Neural progenitor cell (in vitro differentiated cells): ENCODE data around the gene CYP3A4.
"Not testable (repeated sequence)": the region's sequence is repeated elsewhere in the genome, so short reads cannot be mapped to it uniquely, and the experiment has no call there.

ENCODE experiments used
- EZH2phosphoT487 ChIP-seq: fragments of 200-600 bp; sonication (generic); IDR thresholded peaks from 2 replicates; pipeline ENCODE4 v1.6.1; 2017; ENCODE audit warnings: antibody characterized with exemption
- TF ChIP-seq, protein P1 (sequence below): fragments of 200-600 bp; sonication (generic); IDR thresholded peaks from 2 replicates; pipeline ENCODE4 v1.5.1; 2017; ENCODE audit warnings: antibody characterized with exemption, mild to moderate bottlenecking

DNA sequence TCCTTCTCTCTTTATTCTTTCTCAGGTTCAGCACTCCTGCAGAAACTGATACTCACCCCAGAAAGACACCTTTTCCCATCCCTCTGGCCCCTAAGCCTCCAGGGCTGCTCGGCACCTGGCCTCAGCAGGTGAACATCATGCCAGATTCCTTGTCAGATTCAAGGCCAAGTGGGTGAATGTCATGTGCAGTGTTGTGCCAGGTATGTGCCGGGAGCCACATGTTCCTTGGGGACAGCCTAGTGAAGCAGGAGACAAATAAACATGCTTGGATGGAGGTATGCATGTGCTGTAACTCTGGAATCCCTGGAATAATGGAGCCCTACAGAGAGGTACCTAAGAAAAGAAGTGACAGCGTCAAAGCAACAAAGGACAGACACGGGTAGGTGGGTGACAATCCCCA lies 47.3 kb downstream of the CYP3A4 start:
- TF ChIP-seq, protein P1, sequence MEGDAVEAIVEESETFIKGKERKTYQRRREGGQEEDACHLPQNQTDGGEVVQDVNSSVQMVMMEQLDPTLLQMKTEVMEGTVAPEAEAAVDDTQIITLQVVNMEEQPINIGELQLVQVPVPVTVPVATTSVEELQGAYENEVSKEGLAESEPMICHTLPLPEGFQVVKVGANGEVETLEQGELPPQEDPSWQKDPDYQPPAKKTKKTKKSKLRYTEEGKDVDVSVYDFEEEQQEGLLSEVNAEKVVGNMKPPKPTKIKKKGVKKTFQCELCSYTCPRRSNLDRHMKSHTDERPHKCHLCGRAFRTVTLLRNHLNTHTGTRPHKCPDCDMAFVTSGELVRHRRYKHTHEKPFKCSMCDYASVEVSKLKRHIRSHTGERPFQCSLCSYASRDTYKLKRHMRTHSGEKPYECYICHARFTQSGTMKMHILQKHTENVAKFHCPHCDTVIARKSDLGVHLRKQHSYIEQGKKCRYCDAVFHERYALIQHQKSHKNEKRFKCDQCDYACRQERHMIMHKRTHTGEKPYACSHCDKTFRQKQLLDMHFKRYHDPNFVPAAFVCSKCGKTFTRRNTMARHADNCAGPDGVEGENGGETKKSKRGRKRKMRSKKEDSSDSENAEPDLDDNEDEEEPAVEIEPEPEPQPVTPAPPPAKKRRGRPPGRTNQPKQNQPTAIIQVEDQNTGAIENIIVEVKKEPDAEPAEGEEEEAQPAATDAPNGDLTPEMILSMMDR = not testable (repeated sequence)
- not testable (repeated sequence) for TF ChIP-seq EZH2phosphoT487
